NCI-H2029 treated with DMSO at 0.1 percent for 48 hours (cell line): Measurements from ENCODE around the gene CIP2A.
A peak's percentile ranks its signal among the peaks of the same experiment; 100 is the strongest.

Experiments
- DNase-seq: peaks from one replicate; lab custom pipeline; 2025; lab: John Stamatoyannopoulos, UW

CIP2A gene

GRCh38 chr3:108562565-108562964 is 26.7 kb downstream of the CIP2A start:
- DNase-seq, result no peak

- no peak for DNase-seq
Measured at GRCh38 chr3:108555966-108556581, 33.2 kb downstream of the CIP2A start.

- DNase-seq, result no peak
Measured at GRCh38 chr3:108554913-108555571, 34.2 kb downstream of the CIP2A start.

GRCh38 chr3:108554229-108554628 is 35.0 kb downstream of the CIP2A start:
- no peak for DNase-seq

- peak; percentile 5 for DNase-seq
Measured at GRCh38 chr3:108552267-108553159, 36.7 kb downstream of the CIP2A start.

- DNase-seq, result no peak
Measured at GRCh38 chr3:108548886-108549285, 40.4 kb downstream of the CIP2A start.

- DNase-seq, result no peak
Measured at GRCh38 chr3:108548304-108548703, 40.9 kb downstream of the CIP2A start.

GRCh38 chr3:108546692-108547091 is 42.5 kb downstream of the CIP2A start:
- no peak for DNase-seq

- DNase-seq, result no peak
Measured at GRCh38 chr3:108546247-108546646, 43.0 kb downstream of the CIP2A start.

GRCh38 chr3:108538083-108538482 is 51.2 kb downstream of the CIP2A start:
- DNase-seq, result no peak

GRCh38 chr3:108528459-108529252 is 60.6 kb downstream of the CIP2A start:
- DNase-seq, result no peak

GRCh38 chr3:108527817-108528216 is 61.4 kb downstream of the CIP2A start:
- DNase-seq, result no peak

- DNase-seq, result no peak
Measured at GRCh38 chr3:108527109-108527508, 62.1 kb downstream of the CIP2A start.

GRCh38 chr3:108525971-108526370 is 63.3 kb downstream of the CIP2A start:
- no peak for DNase-seq

GRCh38 chr3:108525256-108525655 is 64.0 kb downstream of the CIP2A start:
- DNase-seq, result no peak

- no peak for DNase-seq
Measured at GRCh38 chr3:108524537-108524936, 64.7 kb downstream of the CIP2A start.

GRCh38 chr3:108518895-108519294 is 70.3 kb downstream of the CIP2A start:
- no peak for DNase-seq

- DNase-seq, result no peak
Measured at GRCh38 chr3:108516881-108517280, 72.4 kb downstream of the CIP2A start.

GRCh38 chr3:108513961-108514360 is 75.3 kb downstream of the CIP2A start:
- no peak for DNase-seq

- no peak for DNase-seq
Measured at GRCh38 chr3:108512671-108513070, 76.6 kb downstream of the CIP2A start.

- DNase-seq, result no peak
Measured at GRCh38 chr3:108511490-108511889, 77.7 kb downstream of the CIP2A start.

GRCh38 chr3:108511055-108511454 is 78.2 kb downstream of the CIP2A start:
- DNase-seq, result no peak
